Skeletal muscle satellite cell (primary cell): ENCODE results near the gene GFY.

ENCODE experiments used
- H3K27me3 ChIP-seq: 2 replicates; pipeline ENCODE4 v1.7.0; 2013; ENCODE audit warnings: low read length; ENCODE audit not compliant: control insufficient read depth, insufficient read depth
- H3K36me3 ChIP-seq: 2 replicates; pipeline ENCODE4 v1.7.0; 2013; ENCODE audit warnings: mild to moderate bottlenecking, control low read depth, low read length; ENCODE audit not compliant: insufficient read depth
- H3K4me1 ChIP-seq: 2 replicates; pipeline ENCODE4 v1.7.0; 2013; ENCODE audit warnings: low read length; ENCODE audit not compliant: control insufficient read depth, insufficient read depth
- H3K4me2 ChIP-seq: 2 replicates; pipeline ENCODE4 v1.7.0; 2013; ENCODE audit warnings: mild to moderate bottlenecking, low read length
- H3K4me3 ChIP-seq: 2 replicates; pipeline ENCODE4 v1.7.0; 2013; ENCODE audit warnings: low read length
- H3K9ac ChIP-seq: 2 replicates; pipeline ENCODE4 v1.7.0; 2013; ENCODE audit warnings: mild to moderate bottlenecking, low read depth, low read length, moderate library complexity
- H3K9me3 ChIP-seq: replicated peaks from 2 replicates; pipeline ENCODE4 v1.7.0; 2013; ENCODE audit warnings: mild to moderate bottlenecking, control low read depth, low read length

GFY gene

DNA sequence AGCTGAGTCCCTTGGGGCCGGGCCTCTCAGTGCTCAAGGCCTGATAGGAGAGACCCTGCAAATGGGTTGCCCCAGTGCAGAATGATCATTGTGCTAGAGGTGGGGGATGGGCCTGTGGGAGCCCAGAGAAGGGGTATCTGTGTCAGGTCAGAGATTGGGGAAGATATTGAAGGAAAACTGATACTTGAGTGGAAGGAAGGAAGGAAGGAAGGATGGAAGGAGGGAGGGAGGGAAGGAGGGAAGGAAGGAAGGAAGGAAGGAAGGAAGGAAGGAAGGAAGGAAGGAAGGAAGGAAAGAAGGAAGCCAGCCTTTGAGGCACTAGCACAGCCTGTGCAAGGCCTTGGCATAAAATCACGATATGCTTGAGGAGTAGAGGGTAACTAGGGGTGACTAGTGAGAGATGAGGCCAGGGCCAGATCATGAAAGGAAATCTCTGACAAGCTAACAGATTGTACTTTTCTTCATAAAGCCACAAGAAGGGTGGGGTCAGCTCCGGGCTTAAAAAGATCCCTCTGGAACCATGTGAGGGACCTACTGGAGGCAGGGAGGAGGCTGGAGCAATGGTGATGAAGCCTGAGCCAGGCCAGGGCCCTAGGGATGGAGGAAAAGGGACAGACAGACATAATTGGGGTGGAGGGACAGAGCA lies 13.4 kb upstream of the GFY start:
- Histone ChIP-seq H3K4me3 (no peak overlapping the region), H3K4me2 (no peak overlapping the region), H3K9ac (no peak overlapping the region), H3K9me3 (no peaks in the 10 kb centered on the region), H3K4me1 (no peaks in the 10 kb centered on the region), H3K27me3 (peaks cover 52% of the 10 kb centered on the region), H3K36me3 (no peaks in the 10 kb centered on the region)

DNA sequence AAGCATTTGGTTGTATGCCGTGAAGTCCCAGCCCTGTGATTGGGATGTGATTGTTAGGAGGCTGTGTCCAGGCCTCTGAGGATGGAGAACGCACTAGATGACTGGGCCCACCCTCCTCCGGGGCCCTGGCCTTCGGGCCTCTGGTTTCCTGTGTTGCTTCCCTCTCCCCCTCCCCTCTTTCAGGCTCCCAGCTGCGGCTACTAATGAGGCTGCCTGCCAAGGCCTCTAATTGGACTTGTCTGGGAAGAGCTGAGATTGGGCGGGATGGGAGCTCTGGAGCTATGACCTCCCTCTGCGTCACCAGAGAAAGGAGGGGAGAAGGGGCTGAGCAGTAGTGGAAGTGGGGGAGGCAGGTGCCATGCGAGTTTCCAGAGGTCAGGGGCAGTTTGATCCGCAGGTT lies 11.8 kb upstream of the GFY start:
- Histone ChIP-seq H3K9me3 (no peaks in the 10 kb centered on the region), H3K9ac (no peak overlapping the region), H3K4me3 (no peak overlapping the region), H3K27me3 (peaks cover 59% of the 10 kb centered on the region), H3K4me2 (no peak overlapping the region), H3K36me3 (no peaks in the 10 kb centered on the region), H3K4me1 (no peaks in the 10 kb centered on the region)

DNA sequence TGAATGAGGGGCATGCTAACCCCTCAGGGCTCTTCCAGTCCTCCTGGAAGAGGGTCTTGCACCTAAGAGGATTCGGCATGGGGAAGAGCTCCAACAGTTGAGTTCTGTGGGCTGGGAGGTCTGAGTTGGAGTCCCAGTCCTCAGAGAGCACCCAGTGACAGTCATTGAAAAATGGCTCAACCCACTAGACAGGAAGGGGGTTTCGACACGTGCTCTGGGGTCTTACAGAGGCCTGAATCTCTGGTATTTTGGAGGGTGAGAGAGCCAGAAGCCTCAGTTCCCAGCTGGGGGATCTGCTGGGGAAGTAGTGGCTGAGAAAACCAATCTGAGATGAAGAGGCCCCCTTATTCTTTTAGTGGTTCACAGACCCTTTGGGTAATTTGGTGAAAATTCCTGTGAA lies 10.9 kb upstream of the GFY start:
- H3K9ac ChIP-seq = no peak overlapping the region
- no peak overlapping the region for H3K4me2 ChIP-seq
- no peaks in the 10 kb centered on the region for H3K36me3 ChIP-seq
- H3K27me3 ChIP-seq = peaks cover 69% of the 10 kb centered on the region
- H3K9me3 ChIP-seq = no peaks in the 10 kb centered on the region
- no peaks in the 10 kb centered on the region for H3K4me1 ChIP-seq
- no peak overlapping the region for H3K4me3 ChIP-seq

DNA sequence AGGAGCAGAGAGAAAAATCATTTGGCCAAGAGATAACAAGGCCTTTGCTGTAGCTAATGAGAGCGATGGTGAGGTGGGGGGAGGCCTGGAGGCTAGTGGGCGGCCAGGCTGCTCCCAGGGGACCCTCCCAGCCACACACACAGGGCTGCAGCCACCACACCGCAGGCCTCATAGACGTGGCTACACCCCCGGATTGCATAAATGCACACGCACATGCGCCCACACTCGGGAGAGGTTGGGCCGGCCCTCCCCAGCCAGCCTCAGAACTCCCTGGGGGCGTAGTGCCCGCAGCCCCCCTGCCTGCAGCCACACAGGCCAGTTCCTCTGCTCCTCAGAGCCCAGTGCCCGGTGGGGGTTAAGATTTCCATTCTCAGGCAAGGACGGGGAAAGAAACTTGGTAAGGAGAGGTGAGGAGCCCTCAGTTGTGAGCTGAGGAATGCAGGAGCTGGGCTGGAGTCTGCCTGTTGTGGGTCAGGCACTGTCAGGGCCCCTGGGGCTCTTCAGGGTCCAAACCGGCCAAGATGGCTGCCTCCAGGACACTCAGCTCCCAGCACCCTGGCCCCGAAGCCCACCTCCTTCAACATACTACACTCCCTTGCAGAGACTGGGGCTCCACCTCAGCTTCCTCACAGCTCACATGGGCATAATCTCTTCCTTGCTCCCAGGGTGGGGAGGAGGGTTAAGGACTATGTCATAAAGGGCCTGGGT lies 9.9 kb upstream of the GFY start:
- no peak overlapping the region for H3K4me3 ChIP-seq
- no peaks in the 10 kb centered on the region for H3K9me3 ChIP-seq
- H3K4me2 ChIP-seq = no peak overlapping the region
- peaks cover 78% of the 10 kb centered on the region for H3K27me3 ChIP-seq
- no peaks in the 10 kb centered on the region for H3K36me3 ChIP-seq
- no peaks in the 10 kb centered on the region for H3K4me1 ChIP-seq
- H3K9ac ChIP-seq = no peak overlapping the region

DNA sequence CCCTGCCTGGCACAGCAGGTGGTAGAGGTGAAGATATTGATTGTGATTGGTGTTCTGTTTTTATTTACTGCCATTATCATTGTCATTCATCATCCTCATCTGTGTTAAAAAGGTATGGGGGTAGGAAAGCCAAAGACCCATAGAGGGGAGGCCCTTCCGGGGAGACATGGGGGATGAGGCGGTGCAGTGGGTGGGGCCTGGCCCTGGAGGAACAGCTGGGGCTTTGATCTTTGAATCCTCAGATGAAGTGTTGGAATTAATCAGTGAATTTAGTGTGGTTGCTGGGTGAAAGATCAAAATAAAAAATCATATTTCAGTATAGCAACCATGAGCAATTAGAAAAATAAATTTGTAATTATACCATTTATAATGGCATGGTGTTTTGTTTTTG lies 9.4 kb upstream of the GFY start:
- H3K36me3 ChIP-seq = no peaks in the 10 kb centered on the region
- no peaks in the 10 kb centered on the region for H3K9me3 ChIP-seq

DNA sequence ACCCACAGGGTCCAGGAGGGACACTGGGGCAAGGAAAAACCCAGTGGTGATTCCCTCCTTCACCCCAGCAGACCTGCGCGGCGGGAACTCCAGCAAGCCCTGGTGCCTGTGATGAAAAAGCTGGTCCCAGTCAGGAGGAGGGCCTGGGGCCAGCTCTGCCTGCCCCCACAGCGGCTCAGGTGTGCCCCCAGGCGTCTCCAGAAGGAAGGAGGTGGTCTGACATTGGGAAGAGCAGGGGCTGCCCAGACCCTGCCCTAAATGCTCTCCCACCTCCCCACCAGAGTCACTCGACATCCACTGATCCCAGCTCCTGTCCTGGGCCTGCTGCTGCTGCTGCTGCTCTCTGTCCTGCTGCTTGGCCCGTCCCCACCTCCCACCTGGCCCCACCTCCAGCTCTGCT lies 8.1 kb upstream of the GFY start:
- no peaks in the 10 kb centered on the region for H3K36me3 ChIP-seq
- peaks cover 86% of the 10 kb centered on the region for H3K27me3 ChIP-seq
- H3K4me2 ChIP-seq = no peak overlapping the region
- no peaks in the 10 kb centered on the region for H3K9me3 ChIP-seq
- H3K4me3 ChIP-seq = no peak overlapping the region
- H3K9ac ChIP-seq = no peak overlapping the region
- no peaks in the 10 kb centered on the region for H3K4me1 ChIP-seq

More for the DNA sequence above, 9.4 kb upstream of the GFY start:
- H3K27me3 ChIP-seq = peaks cover 83% of the 10 kb centered on the region
- no peaks in the 10 kb centered on the region for H3K4me1 ChIP-seq
- H3K4me2 ChIP-seq = no peak overlapping the region
- H3K4me3 ChIP-seq = no peak overlapping the region
- H3K9ac ChIP-seq = no peak overlapping the region

DNA sequence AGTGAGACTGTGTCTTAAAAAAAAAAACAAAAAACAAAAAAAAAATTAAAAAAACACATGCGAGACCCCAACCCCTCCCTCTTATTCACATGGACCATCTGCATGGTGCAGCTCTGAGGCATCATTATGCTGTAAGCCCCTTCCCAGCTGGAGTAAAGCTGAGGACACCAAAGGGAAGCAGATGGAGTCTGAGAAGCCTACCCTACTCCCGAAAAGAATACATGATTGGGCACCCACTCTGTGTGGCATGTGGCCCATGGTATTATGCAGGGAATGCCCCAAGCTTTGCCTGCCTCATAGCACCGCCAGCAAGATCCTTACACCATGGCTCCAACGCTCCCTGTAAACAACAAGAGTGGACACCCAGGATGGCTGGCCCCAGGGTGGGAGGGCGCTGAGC lies 6.7 kb upstream of the GFY start:
- Histone ChIP-seq H3K4me1 (no peaks in the 10 kb centered on the region), H3K9ac (no peak overlapping the region), H3K4me3 (no peak overlapping the region), H3K36me3 (no peaks in the 10 kb centered on the region), H3K27me3 (peaks cover 88% of the 10 kb centered on the region), H3K4me2 (no peak overlapping the region), H3K9me3 (no peaks in the 10 kb centered on the region)

DNA sequence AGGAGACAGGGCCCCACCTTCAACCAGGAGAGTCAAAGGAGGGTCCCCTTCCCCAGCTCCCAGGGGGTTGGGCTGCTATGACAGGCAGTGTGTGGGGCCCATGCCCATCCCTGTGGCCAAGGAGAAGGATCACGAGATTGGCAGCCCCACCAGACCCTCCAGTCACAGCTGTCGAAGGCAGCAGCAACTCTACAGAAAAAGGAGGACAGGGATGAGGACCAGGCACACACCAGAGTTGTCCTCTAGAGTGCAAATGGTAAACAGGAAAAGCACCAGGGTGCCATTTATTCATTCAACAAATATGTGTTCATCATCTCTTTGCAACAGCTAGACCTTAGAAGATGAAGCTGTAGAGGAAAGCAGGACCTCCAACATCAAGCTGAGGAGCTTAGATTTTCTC lies 6.0 kb upstream of the GFY start:
- Histone ChIP-seq H3K4me3 (no peak overlapping the region), H3K27me3 (peaks cover 88% of the 10 kb centered on the region), H3K9ac (no peak overlapping the region)

DNA sequence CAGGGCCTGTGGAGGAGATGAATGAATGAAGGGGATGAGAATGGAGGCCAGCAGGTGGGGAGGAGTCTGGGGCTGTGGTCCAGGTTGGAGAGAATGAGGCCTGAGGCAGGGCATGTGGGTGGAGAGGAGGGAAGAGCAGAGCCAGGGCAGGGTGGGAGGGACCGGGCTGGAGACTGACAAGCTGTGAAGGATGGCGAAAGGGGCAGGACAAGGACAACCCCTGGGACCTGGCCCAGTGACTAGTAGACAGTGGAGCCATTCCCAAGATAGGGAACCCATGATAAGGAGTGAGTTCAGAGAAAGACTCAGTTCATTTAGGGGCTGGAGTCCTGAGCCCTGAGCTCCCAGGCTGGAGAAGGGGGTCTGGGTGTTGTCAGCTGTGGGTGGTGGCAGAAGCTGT lies 5.0 kb upstream of the GFY start:
- Histone ChIP-seq H3K36me3 (no peaks in the 10 kb centered on the region), H3K9ac (no peak overlapping the region), H3K4me3 (no peak overlapping the region), H3K9me3 (no peaks in the 10 kb centered on the region), H3K4me1 (no peaks in the 10 kb centered on the region), H3K4me2 (no peak overlapping the region), H3K27me3 (peaks cover 92% of the 10 kb centered on the region)

More for the DNA sequence above, 6.0 kb upstream of the GFY start:
- Histone ChIP-seq H3K4me2 (no peak overlapping the region), H3K9me3 (no peaks in the 10 kb centered on the region), H3K4me1 (no peaks in the 10 kb centered on the region), H3K36me3 (no peaks in the 10 kb centered on the region)

DNA sequence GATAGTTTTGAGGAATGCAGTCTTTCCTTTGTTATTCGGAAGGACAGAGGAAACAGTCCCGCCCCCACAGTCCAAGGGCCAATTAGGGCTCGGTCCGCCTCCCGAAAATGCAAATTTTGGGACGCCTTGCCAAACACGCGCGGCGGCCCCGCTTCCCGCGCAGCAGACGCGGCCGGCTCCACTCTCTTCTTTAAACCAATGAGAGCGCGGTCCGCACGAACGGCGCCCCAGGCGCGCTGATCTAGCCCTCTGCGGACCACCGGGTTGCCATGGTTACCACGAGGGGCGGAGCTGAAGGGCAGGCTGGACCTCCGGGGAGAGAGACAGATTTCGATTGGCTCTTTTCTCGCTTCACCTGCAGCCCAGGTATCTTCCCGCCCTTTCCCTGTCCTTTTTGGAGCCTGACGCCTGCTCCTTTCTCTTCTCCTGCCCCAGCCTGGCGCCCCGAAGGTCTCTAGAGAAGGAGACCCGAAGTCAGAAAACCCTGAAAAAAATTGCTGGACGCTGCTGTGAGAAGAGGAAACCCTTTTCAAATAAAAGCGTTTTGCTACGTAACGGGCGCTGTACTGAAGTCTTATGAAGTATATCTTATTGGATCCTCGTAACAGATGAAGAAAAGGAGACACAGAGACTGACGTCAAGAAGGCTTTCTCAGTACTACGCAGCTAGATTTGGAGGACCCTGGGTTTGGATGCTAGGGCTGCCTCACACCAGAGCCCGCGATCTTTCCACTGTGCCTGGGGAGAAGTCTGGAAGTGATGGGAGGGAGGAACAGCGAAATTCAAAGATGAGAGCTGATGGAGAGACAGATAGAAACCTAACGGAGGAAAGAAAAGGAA lies 3.9 kb upstream of the GFY start:
- H3K27me3 ChIP-seq = peaks cover 95% of the 10 kb centered on the region
- H3K9me3 ChIP-seq = no peaks in the 10 kb centered on the region
- H3K4me2 ChIP-seq = peak overlapping the region; percentile 55
- H3K36me3 ChIP-seq = no peaks in the 10 kb centered on the region
- H3K4me3 ChIP-seq = peak overlapping the region; percentile 41
- no peaks in the 10 kb centered on the region for H3K4me1 ChIP-seq
- no peak overlapping the region for H3K9ac ChIP-seq

DNA sequence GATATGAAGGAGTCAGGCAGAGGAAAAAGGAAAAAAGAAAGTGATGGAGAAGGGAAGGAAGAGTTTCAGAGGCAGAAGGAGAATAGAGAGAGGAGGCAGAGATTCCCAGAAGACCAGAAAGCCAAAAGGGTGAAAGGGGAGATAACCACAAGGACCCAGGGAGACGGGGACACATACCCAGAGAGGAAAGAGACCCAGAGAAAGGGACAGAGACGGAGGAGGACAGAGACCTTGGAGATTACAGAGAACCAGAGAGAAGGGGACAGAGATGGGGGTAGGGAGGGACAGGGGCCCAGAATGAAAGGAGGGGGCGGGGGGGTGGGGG lies 3.3 kb upstream of the GFY start:
- no peaks in the 10 kb centered on the region for H3K36me3 ChIP-seq
- H3K27me3 ChIP-seq = peaks cover 95% of the 10 kb centered on the region
- no peak overlapping the region for H3K4me3 ChIP-seq
- no peaks in the 10 kb centered on the region for H3K9me3 ChIP-seq
- H3K4me2 ChIP-seq = no peak overlapping the region
- no peaks in the 10 kb centered on the region for H3K4me1 ChIP-seq
- H3K9ac ChIP-seq = no peak overlapping the region
